Measurements from ENCODE around the gene NREP. TPM values are rescaled to one million over a fixed set of nuclear protein-coding genes. Genes with fewer than 3 reads are reported as not detected.

NREP gene
- total RNA-seq, 1 experiment from 2014 or later = 6.0 TPM

- Histone ChIP-seq H3K27me3 (ENCODE audit: insufficient read depth, low read length) (no peaks in the 10 kb centered on the region), H3K27ac (ENCODE audit: low read depth, low read length) (no peak overlapping the region), H2AFZ (ENCODE audit: low read depth, low read length, poor library complexity, severe bottlenecking) (no peak overlapping the region), H3K9me2 (ENCODE audit: insufficient read depth) (no peaks in the 10 kb centered on the region), H3K79me2 (ENCODE audit: insufficient read depth, low read length) (no peaks in the 10 kb centered on the region), H3K9ac (ENCODE audit: low read length) (no peak overlapping the region), H3K4me3 (replicated peaks in 1 of 2; ENCODE audit: low read depth in 1 of 2, low read length in 2 of 2) (no peak overlapping the region), H3K9me3 (ENCODE audit: control insufficient read depth in 1 of 2, insufficient read depth in 1 of 2, low read depth in 1 of 2, low read length in 2 of 2) (no peaks in the 10 kb centered on the region), H3K36me3 (ENCODE audit: control insufficient read depth in 1 of 2, insufficient read depth in 2 of 2, low read length in 2 of 2) (no peaks in the 10 kb centered on the region), H3K4me2 (ENCODE audit: low read length) (no peak overlapping the region), H4K20me1 (ENCODE audit: insufficient read depth) (no peaks in the 10 kb centered on the region), H3K4me1 (ENCODE audit: control insufficient read depth in 1 of 2, insufficient read depth in 2 of 2, low read length in 2 of 2) (peaks cover 11 to 19% of the 10 kb centered on the region in 2 experiments; a peak in 3 of 4 replicates)
- no peak for TF ChIP-seq POLR2AphosphoS5 (IDR thresholded peaks at IDR 0.05; ENCODE audit: low read depth, low read length)
- TF ChIP-seq CTCF (IDR thresholded peaks at IDR 0.05 in 2 of 3, conservative IDR thresholded peaks at IDR 0.05 in 1 of 3; ENCODE audit: borderline replicate concordance in 1 of 3, insufficient read depth in 1 of 3, low read depth in 2 of 3, low read length in 2 of 3) = no peak
- TF ChIP-seq, protein P1, sequence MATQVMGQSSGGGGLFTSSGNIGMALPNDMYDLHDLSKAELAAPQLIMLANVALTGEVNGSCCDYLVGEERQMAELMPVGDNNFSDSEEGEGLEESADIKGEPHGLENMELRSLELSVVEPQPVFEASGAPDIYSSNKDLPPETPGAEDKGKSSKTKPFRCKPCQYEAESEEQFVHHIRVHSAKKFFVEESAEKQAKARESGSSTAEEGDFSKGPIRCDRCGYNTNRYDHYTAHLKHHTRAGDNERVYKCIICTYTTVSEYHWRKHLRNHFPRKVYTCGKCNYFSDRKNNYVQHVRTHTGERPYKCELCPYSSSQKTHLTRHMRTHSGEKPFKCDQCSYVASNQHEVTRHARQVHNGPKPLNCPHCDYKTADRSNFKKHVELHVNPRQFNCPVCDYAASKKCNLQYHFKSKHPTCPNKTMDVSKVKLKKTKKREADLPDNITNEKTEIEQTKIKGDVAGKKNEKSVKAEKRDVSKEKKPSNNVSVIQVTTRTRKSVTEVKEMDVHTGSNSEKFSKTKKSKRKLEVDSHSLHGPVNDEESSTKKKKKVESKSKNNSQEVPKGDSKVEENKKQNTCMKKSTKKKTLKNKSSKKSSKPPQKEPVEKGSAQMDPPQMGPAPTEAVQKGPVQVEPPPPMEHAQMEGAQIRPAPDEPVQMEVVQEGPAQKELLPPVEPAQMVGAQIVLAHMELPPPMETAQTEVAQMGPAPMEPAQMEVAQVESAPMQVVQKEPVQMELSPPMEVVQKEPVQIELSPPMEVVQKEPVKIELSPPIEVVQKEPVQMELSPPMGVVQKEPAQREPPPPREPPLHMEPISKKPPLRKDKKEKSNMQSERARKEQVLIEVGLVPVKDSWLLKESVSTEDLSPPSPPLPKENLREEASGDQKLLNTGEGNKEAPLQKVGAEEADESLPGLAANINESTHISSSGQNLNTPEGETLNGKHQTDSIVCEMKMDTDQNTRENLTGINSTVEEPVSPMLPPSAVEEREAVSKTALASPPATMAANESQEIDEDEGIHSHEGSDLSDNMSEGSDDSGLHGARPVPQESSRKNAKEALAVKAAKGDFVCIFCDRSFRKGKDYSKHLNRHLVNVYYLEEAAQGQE (IDR thresholded peaks at IDR 0.05; ENCODE audit: low read depth) = no peak
- TF ChIP-seq RAD21 (IDR thresholded peaks at IDR 0.05; ENCODE audit: low read depth) = no peak
- TF ChIP-seq SIN3A (IDR thresholded peaks at IDR 0.05; ENCODE audit: low read depth) = no peak
- TF ChIP-seq, protein P2, sequence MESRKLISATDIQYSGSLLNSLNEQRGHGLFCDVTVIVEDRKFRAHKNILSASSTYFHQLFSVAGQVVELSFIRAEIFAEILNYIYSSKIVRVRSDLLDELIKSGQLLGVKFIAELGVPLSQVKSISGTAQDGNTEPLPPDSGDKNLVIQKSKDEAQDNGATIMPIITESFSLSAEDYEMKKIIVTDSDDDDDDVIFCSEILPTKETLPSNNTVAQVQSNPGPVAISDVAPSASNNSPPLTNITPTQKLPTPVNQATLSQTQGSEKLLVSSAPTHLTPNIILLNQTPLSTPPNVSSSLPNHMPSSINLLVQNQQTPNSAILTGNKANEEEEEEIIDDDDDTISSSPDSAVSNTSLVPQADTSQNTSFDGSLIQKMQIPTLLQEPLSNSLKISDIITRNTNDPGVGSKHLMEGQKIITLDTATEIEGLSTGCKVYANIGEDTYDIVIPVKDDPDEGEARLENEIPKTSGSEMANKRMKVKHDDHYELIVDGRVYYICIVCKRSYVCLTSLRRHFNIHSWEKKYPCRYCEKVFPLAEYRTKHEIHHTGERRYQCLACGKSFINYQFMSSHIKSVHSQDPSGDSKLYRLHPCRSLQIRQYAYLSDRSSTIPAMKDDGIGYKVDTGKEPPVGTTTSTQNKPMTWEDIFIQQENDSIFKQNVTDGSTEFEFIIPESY (IDR thresholded peaks at IDR 0.05; ENCODE audit: extremely low read depth, insufficient replicate concordance, low read length) = no peak
- TF ChIP-seq SRF (IDR thresholded peaks at IDR 0.05; ENCODE audit: low read depth) = no peak
- TF ChIP-seq MAX (IDR thresholded peaks at IDR 0.05) = no peak
- TF ChIP-seq TCF7L2 (IDR thresholded peaks at IDR 0.05; ENCODE audit: borderline replicate concordance, extremely low read depth, insufficient read depth, insufficient read length) = no peak
- TF ChIP-seq JUND (IDR thresholded peaks at IDR 0.05) = no peak
- TF ChIP-seq EZH2 (IDR thresholded peaks at IDR 0.05) = no peak
- no peak for TF ChIP-seq EGR1 (IDR thresholded peaks at IDR 0.05; ENCODE audit: low read depth)
- TF ChIP-seq EZH2phosphoT487 (IDR thresholded peaks at IDR 0.05; ENCODE audit: borderline replicate concordance) = no peak
- no peak for TF ChIP-seq CBX3 (IDR thresholded peaks at IDR 0.05; ENCODE audit: low read depth)
- no peak for TF ChIP-seq YY1 (IDR thresholded peaks at IDR 0.05; ENCODE audit: extremely low read depth, insufficient replicate concordance, low read depth, low read length)
- TF ChIP-seq, protein P3, sequence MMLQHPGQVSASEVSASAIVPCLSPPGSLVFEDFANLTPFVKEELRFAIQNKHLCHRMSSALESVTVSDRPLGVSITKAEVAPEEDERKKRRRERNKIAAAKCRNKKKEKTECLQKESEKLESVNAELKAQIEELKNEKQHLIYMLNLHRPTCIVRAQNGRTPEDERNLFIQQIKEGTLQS (IDR thresholded peaks at IDR 0.05) = no peak
- no TSS peak for BruUV-seq (replicated peaks)
- RAD21 ChIA-PET (ENCODE audit: low non-redundant PET in 1 of 2, low total read pairs in 2 of 2, uncharacterized antibody in 2 of 2, unreplicated experiment in 2 of 2) = no interaction called here
- intact Hi-C loops (cut with micrococcal nuclease) = no loop called here
- POLR2A ChIA-PET = no interaction called here
- ATAC-seq (no peak), DNase-seq (ENCODE audit: low read depth, low spot score) (no peak)
- CTCF ChIA-PET = no interaction called here
These were observed 74.9 kb downstream of the NREP start for GRCh38 chr5:111682121-111682520.
